ENCODE data around the gene ZNF503.

GRCh38 chr10:75408911-75409885 lies 7.6 kb upstream of the ZNF503 start:
- peak in 1 of 2 donors; percentile 5 for TF ChIP-seq CTCF (IDR thresholded peaks at IDR 0.05)
- TF ChIP-seq POLR2A (IDR thresholded peaks at IDR 0.05), result no peak
- TF ChIP-seq POLR2AphosphoS5 (IDR thresholded peaks at IDR 0.05), result no peak
- no peak for TF ChIP-seq EP300 (IDR thresholded peaks at IDR 0.05)
